Thyroid gland (tissue), 4 donors: ENCODE results near the gene EXOSC5. TPM values are rescaled to one million over a fixed set of nuclear protein-coding genes. Genes with fewer than 3 reads are reported as not detected.
A peak's percentile ranks its signal among the peaks of the same experiment; 100 is the strongest.
"Not testable (repeated sequence)": the region's sequence is repeated elsewhere in the genome, so short reads cannot be mapped to it uniquely, and the experiment has no call there.

Experiments used
- DNase-seq, 2 donors: peaks; one replicate each; pipeline ENCODE4 v3.0.0-alpha.2; 2019
- H3K27ac ChIP-seq, 3 donors: fragments of 200-600 bp; sonication (generic); 1 replicate in 2 of 3; 2 replicates in 1 of 3; pipeline ENCODE4 v1.5.1; 2016 to 2019; ENCODE audit warnings: mild to moderate bottlenecking in 1 of 3, moderate library complexity in 1 of 3
- H3K27me3 ChIP-seq: fragments of 200-600 bp; sonication (generic); one replicate; pipeline ENCODE4 v1.5.1; 2019
- H3K36me3 ChIP-seq, 2 donors: fragments of 200-600 bp; sonication (generic); one replicate each; pipeline ENCODE4 v1.5.1; 2016 to 2019
- H3K4me1 ChIP-seq, 2 donors: fragments of 200-600 bp; sonication (generic); one replicate each; pipeline ENCODE4 v1.5.1; 2017 to 2019
- H3K4me3 ChIP-seq, 3 donors: fragments of 200-600 bp; sonication (generic); replicated peaks in 1 of 3; 1 replicate in 2 of 3; 2 replicates in 1 of 3; pipeline ENCODE4 v1.5.1; 2016; ENCODE audit warnings: mild to moderate bottlenecking in 1 of 3
- H3K9me3 ChIP-seq: fragments of 200-600 bp; sonication (generic); one replicate; pipeline ENCODE4 v1.5.1; 2017
- CTCF ChIP-seq, 6 experiments: fragments of 200-600 bp in 3 of 6; fragments of 450-650 bp in 3 of 6; sonication (generic) in 3 of 6; IDR thresholded peaks; one replicate each; pipeline ENCODE4 v1.5.1; 2016 to 2019; ENCODE audit warnings: antibody characterized with exemption in 6 of 6, mild to moderate bottlenecking in 2 of 6, inconsistent platforms in 1 of 6, moderate library complexity in 1 of 6
- POLR2A ChIP-seq, 2 donors: fragments of 450-650 bp; IDR thresholded peaks; one replicate each; pipeline ENCODE4 v1.6.1; 2017; ENCODE audit warnings: antibody characterized with exemption in 2 of 2, mild to moderate bottlenecking in 2 of 2, moderate library complexity in 1 of 2
- WGBS, 2 donors: methylation state at CpG; one replicate each; pipeline ENCODE4 v1.1.5; 2017; 5-methylcytosine and 5-hydroxymethylcytosine counted together
- intact Hi-C: fragments of 100-400 bp; cut with DNase I; formaldehyde crosslinking; loops from one replicate; pipeline ENCODE4 v1.15.1; 2023
- total RNA-seq, 4 donors: library from RNA; depleted of rRNA; stranded (reverse); fragments of >200 nt; gene quantifications; one replicate each; pipeline ENCODE4 v1.2.3, GENCODE V29; 2016

Gene EXOSC5
- total RNA-seq, 4 donors from 2014 or later, result 11.8 to 20.7 (median 14.2) TPM

GRCh38 chr19:41435936-41436673 lies 38.9 kb upstream of the EXOSC5 start:
- DNase-seq, result no peak
- 97 to 98% methylated on average over 19 of the region's 19 CpGs for WGBS, 2 donors
- Histone ChIP-seq H3K9me3 (no peaks in the 10 kb centered on the region), H3K36me3 (peaks cover 8 to 25% of the 10 kb centered on the region in 2 donors), H3K27me3 (no peaks in the 10 kb centered on the region), H3K4me1 (peaks cover 6 to 14% of the 10 kb centered on the region in 2 donors), H3K27ac (no peak overlapping the region), H3K4me3 (no peak overlapping the region)
- intact Hi-C loops, result loop anchor here (10.0 kb wide), 1 partner anchor 231 kb away; no protein-coding TSS in a partner anchor
- TF ChIP-seq CTCF (IDR thresholded peaks at IDR 0.05) (no peak), POLR2A (IDR thresholded peaks at IDR 0.05) (no peak)

- intact Hi-C loops, result loop anchor here (10.0 kb wide), 1 partner anchor 231 kb away; no protein-coding TSS in a partner anchor
- 96 to 98% methylated on average over 11 of the region's 11 CpGs for WGBS, 2 donors
- peaks cover 8 to 28% of the 10 kb centered on the region in 2 donors for H3K36me3 ChIP-seq
Measured at GRCh38 chr19:41435376-41435775, 38.2 kb upstream of the EXOSC5 start.

GRCh38 chr19:41434450-41434849 lies 37.3 kb upstream of the EXOSC5 start:
- H3K9me3 ChIP-seq, result no peaks in the 10 kb centered on the region
- intact Hi-C loops, result loop anchor here (10.0 kb wide), 1 partner anchor 230 kb away; no protein-coding TSS in a partner anchor
- H3K27ac ChIP-seq, result no peak overlapping the region
- 84 to 89% methylated on average over 5 of the region's 5 CpGs for WGBS, 2 donors
- H3K36me3 ChIP-seq, result peaks cover 8 to 28% of the 10 kb centered on the region in 2 donors
- no peaks in the 10 kb centered on the region for H3K27me3 ChIP-seq
- peaks cover 0 to 8% of the 10 kb centered on the region in 2 donors for H3K4me1 ChIP-seq
- no peak for TF ChIP-seq CTCF (IDR thresholded peaks at IDR 0.05)
- no peak for TF ChIP-seq POLR2A (IDR thresholded peaks at IDR 0.05)
- no peak for DNase-seq
- H3K4me3 ChIP-seq, result no peak overlapping the region

More at GRCh38 chr19:41435376-41435775, 38.2 kb upstream of the EXOSC5 start:
- H3K27me3 ChIP-seq, H3K27ac ChIP-seq, H3K9me3 ChIP-seq, DNase-seq, H3K4me3 ChIP-seq: not testable (repeated sequence)
- H3K4me1 ChIP-seq, result peaks cover 5 to 13% of the 10 kb centered on the region in 2 donors

GRCh38 chr19:41433171-41433570 lies 36.0 kb upstream of the EXOSC5 start:
- no peak for TF ChIP-seq CTCF (IDR thresholded peaks at IDR 0.05)
- no peak for TF ChIP-seq POLR2A (IDR thresholded peaks at IDR 0.05)
- no peak for DNase-seq
- 92 to 96% methylated on average over 13 to 16 of the region's 18 CpGs for WGBS, 2 donors
- intact Hi-C loops, result loop anchor here (10.0 kb wide), 1 partner anchor 228 kb away; no protein-coding TSS in a partner anchor
- Histone ChIP-seq H3K9me3 (no peaks in the 10 kb centered on the region), H3K4me3 (no peak overlapping the region), H3K36me3 (peaks cover 8 to 28% of the 10 kb centered on the region in 2 donors), H3K27ac (no peak overlapping the region), H3K4me1 (peaks cover 6 to 12% of the 10 kb centered on the region in 2 donors), H3K27me3 (no peaks in the 10 kb centered on the region)

GRCh38 chr19:41431426-41432386 lies 34.5 kb upstream of the EXOSC5 start:
- Histone ChIP-seq H3K4me1 (peaks cover 17 to 26% of the 10 kb centered on the region in 2 donors), H3K27me3 (no peaks in the 10 kb centered on the region), H3K4me3 (no peak overlapping the region), H3K27ac (no peak overlapping the region), H3K36me3 (peaks cover 8 to 22% of the 10 kb centered on the region in 2 donors), H3K9me3 (no peaks in the 10 kb centered on the region)
- TF ChIP-seq CTCF (IDR thresholded peaks at IDR 0.05) (peak in 2 of 6 experiments; percentile 12 to 19), POLR2A (IDR thresholded peaks at IDR 0.05) (no peak)
- intact Hi-C loops, result loop anchor here (10.0 kb wide), 1 partner anchor 227 kb away; no protein-coding TSS in a partner anchor
- peak in 1 of 2 donors; percentile 13 for DNase-seq
- WGBS, 2 donors, result 82 to 84% methylated on average over 23 of the region's 23 CpGs
